ENCODE results near the gene SRGAP1.
"Not testable (repeated sequence)": the region's sequence is repeated elsewhere in the genome, so short reads cannot be mapped to it uniquely, and the experiment has no call there.

The SRGAP1 gene

GRCh38 chr12:64139021-64139420, 294.5 kb downstream of the SRGAP1 start:
- DNase-seq: no peak

- DNase-seq: no peak
Observed at GRCh38 chr12:64142382-64142781, 297.9 kb downstream of the SRGAP1 start.

DNA sequence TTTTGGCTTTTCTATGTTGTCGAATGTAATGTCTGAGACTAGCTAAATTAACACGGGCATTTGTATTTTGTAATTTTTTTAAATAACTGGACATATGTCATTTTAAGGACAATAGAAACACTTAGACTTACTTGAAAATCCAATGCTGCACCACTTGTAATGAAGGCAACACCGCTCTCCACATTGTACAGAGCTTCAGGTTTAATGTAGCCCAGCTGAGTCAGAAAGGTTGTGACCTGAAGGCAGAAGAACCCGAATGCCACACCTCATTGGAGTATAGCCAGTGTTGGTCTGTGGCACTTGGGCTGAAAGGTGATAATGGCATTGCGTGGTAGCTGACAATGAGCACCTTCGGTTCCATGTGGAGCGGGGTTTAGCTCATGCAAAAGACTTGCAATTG, 298.3 kb downstream of the SRGAP1 start:
- DNase-seq: no peak

- DNase-seq: no peak
Observed at GRCh38 chr12:64145226-64145625, 300.7 kb downstream of the SRGAP1 start.

DNA sequence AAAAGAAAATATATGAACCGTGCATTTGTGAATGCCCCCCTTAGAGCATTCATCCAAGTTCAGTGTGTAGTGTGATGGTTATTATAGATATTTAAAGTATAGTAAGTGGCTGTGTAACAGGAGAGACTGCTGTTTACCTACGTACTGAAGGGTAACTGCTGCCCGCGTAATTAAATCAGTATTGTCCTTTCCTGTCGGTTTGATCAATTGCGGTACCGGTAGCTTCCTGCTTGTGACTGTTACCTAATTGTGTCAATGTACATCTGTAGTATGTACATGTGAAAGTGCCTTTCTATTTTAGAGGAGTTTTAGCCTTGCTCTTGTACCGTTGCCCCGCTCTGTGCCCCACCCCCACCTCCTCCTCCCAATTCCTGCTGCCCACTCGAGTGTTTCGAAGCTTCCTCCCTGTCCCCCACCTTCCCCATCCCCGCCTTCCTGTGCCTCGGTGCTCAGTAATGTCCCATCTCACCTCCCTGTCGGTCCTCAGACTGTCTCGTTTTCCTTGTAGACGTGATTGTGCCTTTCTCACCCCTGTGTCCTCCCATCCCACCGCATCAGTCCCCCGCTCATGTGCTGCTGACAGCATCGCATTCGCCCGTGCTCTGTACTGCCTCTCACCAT, 302.6 kb downstream of the SRGAP1 start:
- DNase-seq: no peak

DNA sequence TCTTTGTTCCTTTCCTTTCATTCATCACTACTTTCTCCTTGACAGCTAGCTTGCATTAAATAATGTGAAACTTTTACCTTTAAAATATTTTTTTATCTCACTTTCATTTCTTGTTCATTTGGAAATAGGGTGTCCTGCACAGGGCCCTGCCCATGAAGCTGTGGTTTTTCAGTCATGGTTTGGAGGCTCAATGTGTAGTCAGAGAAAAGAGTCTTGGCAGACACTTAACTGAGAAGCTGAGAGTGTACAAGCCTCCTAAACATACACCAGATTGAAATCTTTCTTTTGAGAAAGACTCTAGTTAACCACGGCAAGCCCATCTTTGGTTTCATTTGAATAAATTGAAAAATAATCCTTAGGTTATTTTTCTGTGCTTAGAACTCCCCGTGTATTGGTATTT, 303.4 kb downstream of the SRGAP1 start:
- DNase-seq: no peak

- no peak for DNase-seq
Observed at GRCh38 chr12:64154677-64155076, 310.2 kb downstream of the SRGAP1 start.

- DNase-seq: no peak
Observed at GRCh38 chr12:64157110-64157509, 312.6 kb downstream of the SRGAP1 start.

- no peak for DNase-seq
Observed at GRCh38 chr12:64160021-64160710, 315.7 kb downstream of the SRGAP1 start.

DNA sequence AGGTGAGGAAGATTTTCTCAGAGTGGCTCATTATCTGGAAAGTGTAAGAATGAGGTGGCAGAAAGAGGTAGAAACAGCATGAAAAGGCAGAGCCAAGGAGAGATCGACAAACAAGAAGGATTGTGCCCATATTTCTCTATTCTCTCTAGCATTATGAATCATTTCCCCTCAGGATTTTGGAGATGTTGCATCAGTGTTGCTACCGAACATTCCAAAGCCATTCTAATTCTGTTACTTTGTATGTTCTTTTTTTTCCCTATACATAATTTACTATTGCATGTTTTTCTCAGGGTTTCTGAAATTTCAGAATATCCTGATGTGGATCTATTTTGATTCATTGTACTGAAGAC, 316.2 kb downstream of the SRGAP1 start:
- DNase-seq: no peak

DNA sequence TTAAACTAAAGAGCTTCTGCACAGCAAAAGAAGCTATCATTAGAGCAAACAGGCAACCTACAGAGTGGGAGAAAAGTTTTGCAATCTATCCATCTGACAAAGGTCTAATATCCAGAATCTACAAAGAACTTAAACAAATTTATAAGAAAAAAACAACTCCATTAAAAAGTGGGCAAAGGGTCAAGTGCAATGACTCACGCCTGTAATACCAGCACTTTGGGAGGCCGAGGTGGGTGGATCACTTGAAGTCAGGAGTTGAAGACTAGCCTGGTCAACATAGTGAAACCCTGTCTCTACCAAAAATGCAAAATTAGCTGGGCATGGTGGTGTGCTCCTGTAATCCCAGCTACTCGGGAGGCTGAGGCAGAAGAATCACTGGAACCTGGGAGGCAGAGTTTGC, 322.1 kb downstream of the SRGAP1 start:
- DNase-seq: not testable (repeated sequence)

GRCh38 chr12:64167041-64167440, 322.5 kb downstream of the SRGAP1 start:
- not testable (repeated sequence) for DNase-seq

GRCh38 chr12:64170024-64170423, 325.5 kb downstream of the SRGAP1 start:
- no peak for DNase-seq

DNA sequence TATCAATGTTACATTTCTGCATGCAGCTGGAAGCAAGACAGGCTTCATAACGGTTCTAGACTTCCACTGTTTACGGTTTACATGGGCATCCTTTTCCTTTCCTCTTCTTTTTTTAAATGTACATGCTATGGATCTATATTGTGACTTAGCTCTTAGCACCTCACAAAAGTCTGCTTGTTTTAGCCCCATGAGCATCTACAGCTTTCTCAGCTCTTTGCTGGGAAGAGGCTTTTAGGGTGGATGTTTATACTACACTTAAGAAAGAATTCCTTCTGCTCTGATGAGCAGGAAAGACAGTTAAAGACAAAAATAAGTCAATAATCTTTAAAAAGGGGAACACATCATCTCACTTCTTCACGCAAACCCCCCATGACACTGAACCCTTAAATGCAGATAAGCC, 326.2 kb downstream of the SRGAP1 start:
- DNase-seq: no peak

GRCh38 chr12:64171715-64172114, 327.2 kb downstream of the SRGAP1 start:
- DNase-seq: no peak

DNA sequence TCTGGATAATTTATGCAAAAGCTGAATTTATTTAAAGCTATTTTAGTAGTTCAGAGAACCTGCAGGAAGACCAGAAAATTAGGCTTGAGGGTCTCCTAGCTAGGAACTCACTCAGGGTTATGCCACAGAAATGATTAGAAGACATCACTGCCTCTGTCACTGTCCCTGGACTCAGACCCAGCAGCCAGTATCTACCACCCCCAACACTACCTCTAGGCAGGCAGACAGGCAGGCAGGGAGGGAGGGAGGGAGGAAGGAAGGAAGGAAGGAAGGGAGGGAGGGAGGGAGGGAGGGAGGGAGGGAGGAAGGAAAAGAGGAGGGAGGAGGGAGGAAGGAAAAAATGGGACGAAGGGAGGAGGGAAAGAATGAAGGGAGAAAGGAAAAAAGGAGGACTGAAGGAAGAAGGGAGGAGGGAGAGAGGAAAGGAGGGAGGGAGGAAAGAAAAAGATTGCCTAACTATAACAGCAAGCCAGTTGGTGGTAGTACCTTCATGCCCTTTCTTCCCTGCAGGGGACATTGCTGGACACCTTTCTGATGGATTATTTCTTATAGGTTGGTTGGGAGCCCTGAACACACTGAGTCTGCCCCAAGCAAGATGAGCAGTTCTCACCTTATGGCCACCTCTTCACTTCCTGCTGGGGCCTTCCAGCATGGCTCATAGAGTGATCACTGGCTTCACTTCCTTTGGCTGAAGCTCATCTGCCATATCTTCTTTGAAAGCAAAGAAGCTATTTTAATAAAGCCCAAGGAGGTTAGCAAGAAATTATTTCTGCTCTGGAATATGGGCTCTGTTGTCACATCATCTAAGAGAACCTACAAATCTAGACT, 327.9 kb downstream of the SRGAP1 start:
- DNase-seq: no peak

- DNase-seq: no peak
Observed at GRCh38 chr12:64173456-64173855, 329.0 kb downstream of the SRGAP1 start.

GRCh38 chr12:64175254-64175945, 330.9 kb downstream of the SRGAP1 start:
- no peak for DNase-seq

DNA sequence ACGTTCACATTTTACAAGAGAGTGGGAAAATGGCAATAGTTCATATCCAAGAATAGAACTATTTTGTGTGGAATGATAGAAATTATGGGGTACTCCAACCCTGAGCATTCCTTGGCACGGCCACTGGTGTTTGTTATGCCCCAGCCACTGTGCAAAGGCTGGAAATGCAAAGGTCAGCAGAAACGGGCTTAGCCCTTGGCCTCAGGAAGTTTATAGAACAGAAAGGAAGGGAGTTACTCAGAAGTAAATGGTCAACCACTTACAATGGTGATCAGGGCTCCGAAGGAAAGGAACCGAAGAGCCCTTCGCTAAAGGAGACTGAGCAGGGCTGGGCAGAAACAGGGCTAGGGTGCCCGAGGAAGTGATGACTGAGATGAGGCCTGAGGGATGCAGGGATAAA, 332.5 kb downstream of the SRGAP1 start:
- no peak for DNase-seq

- DNase-seq: no peak
Observed at GRCh38 chr12:64178122-64178521, 333.6 kb downstream of the SRGAP1 start.

GRCh38 chr12:64180951-64181350, 336.5 kb downstream of the SRGAP1 start:
- DNase-seq: no peak

GRCh38 chr12:64181430-64182291, 337.2 kb downstream of the SRGAP1 start:
- no peak for DNase-seq

Measured in stimulated activated CD4-positive, alpha-beta T cell treated with anti-CD3 and anti-CD28 coated beads, Interleukin-12 subunit alpha, Interleukin-12 subunit beta, amount 100 ng/mL, for 4 hours (primary cell).